ENCODE measurements around the gene MGME1.
A peak's percentile ranks its signal among the peaks of the same experiment; 100 is the strongest.
"Not testable (repeated sequence)": the region's sequence is repeated elsewhere in the genome, so short reads cannot be mapped to it uniquely, and the experiment has no call there.

Gene MGME1

DNA sequence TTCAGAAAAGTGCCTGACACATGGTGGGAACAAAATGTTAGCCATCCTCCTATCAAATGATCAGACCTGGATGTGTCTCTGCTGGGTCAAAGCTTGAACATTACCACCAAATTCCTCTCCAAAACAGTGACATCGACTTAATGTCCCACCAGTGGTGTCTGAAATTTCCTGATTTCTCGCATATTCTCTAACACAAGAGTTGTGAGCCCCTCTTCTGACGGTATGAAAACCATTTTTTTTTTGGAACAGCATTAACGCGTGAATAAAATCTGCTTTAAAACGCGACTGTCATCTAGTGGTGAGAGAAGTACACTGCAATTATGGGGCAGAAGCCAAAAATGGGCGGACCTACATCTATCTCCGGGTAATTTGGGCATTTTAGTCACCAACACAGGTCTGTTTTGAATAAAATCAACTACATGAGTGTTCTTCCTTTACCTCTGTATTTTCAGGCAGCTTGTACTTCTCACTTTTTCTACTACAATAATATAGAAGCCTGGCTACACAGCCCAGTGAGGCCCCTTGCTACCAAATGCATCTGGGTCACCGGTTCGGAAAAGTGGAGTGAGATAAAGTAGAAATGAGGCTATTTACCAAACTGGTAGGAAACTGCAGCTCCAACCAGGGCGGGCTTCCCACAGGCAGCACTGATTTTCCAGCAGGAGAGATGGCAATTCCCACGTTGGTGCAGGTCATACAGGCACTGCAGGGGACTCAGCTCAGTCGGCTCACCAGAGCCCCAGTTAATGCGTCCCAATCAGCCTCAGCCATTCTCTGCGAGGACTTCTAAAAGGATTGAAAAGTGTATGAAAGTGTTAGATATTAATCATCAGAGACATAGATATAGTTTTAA, 27.4 kb downstream of the MGME1 start:
- DNase-seq = peak; percentile 56 to 74

DNA sequence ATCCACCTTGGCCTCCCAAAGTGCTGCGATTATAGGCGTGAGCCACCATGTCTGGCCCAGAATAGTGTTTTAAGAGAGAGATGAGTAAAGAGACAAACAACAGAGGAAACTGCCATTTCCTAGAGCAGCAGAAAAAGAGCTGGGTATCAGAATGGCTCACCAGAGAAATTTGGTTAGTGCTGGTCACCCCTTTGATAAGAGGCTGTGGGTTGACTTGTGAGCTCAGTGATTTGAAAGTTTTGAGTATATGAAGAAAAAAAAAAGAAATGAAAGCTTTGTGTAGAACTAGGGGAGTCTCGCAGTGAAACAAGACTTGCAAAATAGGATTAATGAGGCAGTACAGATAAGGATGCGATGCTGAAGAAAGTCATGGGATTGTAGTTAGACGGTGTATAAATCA, 29.6 kb downstream of the MGME1 start:
- DNase-seq = no peak

DNA sequence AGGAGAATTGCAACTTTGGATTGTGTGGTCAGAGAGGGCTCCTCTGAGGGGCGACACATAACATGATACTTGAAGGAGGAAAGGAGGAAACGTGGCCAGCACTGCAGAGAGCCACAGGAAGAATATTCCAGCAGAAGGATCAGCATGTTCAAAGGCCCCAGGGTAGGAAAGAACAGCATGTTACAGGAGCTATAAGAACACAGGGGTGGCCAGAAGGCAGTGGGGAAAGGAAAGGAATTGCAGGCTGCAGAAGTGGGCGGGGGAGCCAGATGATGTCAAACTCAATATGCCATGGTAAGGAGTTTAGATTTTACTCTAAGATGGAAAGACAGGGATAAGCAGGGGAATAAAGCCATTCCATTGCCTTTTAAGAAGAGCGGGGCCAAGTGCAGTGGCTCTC, 30.7 kb downstream of the MGME1 start:
- DNase-seq = no peak

DNA sequence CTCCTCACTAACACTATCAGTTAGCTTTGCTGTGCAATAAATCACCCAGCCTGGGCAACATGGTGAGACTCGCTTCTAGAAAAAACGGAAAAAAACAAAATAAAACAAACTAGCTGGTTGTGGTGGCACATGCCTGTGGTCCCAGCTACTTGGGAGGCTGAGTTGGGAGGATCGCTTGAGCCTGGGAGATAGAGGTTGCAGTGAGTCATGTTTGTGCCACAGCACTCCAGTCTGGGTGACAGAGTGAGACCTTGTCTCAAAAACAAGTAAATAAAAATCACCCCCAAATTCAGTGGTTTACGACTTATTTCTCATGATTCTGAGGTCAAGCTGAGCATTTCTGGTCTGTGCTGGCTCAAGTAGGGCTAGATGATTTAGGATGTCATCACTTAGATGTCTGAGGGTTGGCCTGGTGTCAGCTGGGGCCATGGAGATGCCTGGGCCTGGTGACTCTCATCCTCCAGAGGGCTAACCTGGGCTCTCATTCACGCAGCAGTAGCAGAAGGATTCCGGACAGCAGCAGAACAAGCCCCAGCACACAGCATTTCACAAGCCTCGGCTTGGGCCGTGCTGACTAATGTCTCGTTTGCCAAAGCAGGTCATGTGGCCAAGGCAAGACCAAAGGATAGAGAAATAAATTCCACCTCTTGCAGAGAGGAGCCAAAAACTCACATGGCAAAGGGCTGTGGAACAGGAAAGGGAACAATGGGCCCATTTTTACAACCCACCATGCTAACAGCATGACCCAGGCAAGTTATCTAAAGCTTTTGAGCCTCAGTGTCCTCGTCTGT, 32.5 kb downstream of the MGME1 start:
- no peak for DNase-seq

DNA sequence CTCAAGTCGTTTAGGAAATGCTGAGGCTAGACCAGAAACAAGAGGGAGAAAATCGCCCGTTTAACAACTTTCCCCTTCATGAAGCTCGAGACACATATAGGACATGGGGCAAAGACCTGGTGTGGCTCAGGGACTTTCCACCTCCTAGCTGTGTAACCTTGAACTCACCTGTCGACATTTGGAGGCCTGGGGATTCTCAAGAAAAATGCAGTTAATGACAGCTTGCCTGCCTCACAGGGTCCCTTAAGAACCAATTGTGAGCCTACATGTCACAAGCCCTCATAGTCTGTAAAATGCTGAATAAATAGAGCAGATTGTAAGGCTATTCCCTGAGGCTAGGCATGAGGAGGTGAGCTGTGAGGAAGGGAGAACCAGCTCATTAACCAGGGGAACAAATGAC, 35.1 kb downstream of the MGME1 start:
- DNase-seq = no peak

DNA sequence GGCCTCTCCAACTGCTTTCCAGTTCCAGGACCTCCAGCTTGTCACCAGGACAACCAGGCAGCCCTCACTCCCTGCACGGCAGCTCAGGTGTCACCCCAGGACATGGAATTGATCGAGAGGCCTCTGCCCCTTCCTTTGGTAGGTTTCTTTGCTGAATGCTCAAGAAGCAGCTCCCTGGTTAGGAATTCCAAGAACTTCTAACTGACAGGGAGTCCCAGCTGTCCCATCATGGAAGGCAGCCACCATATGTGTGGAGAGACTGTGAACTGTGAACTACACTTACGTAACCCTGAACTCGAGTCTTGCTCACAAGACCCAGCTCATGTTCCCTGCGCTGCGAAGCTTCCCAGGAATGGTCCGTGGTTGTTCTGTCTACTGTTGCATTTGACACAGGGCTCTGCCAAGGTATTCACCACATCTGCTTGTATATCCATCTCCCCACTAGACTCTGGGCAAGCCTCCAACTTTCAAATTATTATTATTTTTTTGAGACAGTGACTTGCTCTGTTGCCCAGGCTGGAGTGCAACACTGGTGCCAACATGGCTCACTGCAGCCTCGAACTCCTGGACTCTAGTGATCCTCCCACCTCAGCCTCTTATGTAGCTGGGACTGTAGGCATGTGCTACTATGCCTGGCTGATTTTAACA, 35.7 kb downstream of the MGME1 start:
- no peak for DNase-seq

DNA sequence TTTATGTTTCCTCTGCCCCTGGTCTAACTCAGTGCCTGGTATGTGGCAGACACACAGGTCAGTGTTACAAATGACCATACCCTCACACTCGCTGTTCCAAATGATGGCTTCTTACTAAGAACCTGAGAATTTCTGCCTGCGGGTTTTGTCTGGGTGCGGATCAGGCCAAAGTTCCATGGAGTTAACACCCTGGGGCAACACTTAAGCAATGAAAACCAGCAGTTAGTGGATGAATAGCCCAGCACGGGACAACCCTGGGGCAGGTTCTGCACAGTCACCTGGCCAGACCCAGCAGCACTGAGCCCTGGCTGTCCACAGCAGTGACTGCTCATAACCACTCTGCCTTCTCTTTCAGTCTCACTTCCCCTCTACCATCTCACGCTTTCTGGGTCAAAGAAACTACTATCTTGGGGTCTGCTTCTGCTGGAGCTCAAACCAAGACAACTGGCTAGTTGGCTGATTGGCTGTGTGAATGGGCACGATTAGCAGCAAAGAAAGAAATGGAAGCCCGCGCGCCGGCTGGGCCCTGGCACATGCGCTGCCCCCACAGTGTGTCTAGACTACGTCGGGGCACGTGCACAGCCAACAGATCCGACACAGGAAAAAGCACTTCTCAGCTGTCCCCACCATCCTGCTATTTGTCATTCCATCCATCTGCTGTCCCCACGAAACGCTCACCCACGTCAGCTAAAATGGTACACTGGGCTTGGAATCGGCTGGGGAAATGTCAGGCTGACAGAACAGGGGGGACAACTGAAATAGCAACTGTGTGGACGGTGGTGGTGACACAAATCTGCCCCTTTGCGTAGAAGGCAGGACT, 36.6 kb downstream of the MGME1 start:
- DNase-seq = no peak

DNA sequence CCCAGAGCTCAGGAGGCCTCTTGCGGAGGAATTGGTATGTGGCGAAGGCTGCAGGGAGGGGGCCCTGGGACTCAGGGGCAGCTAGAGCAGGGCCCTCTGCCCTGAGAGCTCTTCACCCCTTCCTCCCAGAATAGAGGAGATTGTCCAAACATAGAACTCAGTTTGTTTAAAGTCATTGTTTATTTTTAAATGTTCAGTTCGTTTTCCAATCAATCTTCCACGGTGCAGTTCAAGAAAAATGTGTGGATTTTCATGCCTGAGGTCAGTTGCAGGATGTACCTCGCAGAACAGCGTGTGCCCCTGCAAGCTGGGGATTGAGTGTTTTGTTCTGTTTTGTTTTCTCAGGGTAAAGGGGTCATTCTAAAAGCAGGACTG, 37.2 kb downstream of the MGME1 start:
- no peak for DNase-seq

DNA sequence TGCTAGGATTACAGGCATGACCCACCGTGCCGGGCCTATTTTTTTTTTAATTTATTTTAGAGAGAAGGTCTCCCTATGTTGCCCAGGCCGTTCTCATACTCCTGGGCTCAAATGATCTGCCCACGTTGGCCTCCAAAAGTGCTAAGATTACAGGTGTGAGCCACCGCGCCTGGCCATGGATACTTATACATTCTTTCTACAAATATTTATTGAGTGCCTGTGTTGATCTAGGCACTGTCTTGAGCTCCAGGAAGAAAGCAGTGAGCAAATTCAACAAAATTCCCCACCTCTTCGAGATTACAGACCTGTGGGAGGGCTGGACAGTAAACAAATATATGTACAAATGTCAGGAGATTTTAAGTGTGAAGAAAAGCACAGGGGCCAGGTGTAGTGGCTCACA, 37.9 kb downstream of the MGME1 start:
- DNase-seq = no peak

DNA sequence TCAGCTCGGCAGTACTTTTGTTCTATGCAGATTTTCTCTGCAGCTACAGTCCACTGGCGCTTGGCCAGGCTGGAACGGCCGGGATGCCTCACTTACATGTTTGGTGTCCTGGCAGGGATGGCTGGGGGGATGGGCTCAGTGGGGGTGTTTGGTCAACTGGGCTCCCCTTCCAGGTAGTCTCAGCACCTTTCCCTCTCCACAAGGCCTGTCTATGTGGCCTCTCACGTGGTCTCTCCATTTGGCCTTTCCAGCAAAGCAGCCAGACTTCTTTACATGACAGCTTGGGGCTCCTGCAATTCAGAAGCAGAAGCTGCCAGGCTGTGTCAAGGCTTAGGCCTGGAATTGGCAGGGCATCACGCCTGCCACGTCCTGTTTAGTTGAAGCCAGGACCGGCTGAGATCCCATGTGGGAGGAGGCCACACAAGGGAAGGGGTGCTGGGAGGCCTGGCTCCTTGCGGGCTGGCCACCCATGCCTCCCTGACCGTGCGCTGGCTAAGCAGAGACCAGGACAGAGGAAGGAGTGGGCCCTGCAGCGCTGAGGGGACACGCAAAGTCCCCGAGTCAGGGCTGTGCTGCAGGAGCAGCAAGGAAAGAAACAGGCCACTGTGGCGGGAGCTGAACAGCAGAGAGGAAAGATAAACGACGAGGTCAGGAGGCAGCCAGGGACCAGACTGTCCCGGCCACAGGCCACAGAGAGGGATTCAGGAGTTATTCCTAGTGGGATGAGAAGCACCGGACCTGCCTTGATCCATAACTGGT, 38.9 kb downstream of the MGME1 start:
- DNase-seq = no peak

DNA sequence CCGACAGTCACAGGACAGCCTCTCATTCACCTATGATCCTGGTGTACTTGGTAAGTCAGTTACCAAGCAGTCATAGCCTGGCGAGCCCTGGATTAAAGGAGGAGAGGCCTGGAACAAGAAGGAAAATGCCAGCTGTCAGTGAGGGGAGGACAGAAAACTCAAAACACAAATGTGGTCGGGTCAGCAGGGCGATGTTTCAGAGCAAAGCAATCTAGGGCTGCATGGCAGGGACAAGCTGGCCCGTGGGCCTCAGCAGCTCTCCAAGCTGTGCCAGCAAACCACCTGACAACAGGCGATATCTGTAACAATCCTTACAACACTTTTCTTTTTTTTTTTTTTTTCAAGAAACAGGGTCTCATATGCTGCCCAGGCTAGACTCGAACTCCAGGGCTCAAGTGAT, 40.3 kb downstream of the MGME1 start:
- DNase-seq = no peak

DNA sequence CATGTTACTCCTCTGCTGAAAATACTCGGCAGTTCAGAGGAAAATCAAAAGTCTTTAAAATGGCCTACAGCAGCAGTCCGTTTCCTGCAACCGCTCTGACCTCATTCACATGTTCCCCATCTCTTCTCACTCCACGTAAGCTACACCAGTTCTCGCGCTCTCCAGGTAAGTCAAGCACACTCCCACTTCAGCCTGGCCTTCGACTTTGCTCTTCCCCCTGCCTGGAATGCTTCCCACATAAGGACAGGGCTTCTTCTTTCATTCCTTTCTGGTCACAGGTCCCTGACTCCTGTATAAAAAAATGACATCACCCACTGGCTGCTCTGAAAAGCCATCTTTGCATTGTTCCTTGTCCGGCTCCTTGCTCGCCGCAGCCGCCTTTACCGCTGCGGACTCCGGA, 42.7 kb downstream of the MGME1 start:
- no peak for DNase-seq

DNA sequence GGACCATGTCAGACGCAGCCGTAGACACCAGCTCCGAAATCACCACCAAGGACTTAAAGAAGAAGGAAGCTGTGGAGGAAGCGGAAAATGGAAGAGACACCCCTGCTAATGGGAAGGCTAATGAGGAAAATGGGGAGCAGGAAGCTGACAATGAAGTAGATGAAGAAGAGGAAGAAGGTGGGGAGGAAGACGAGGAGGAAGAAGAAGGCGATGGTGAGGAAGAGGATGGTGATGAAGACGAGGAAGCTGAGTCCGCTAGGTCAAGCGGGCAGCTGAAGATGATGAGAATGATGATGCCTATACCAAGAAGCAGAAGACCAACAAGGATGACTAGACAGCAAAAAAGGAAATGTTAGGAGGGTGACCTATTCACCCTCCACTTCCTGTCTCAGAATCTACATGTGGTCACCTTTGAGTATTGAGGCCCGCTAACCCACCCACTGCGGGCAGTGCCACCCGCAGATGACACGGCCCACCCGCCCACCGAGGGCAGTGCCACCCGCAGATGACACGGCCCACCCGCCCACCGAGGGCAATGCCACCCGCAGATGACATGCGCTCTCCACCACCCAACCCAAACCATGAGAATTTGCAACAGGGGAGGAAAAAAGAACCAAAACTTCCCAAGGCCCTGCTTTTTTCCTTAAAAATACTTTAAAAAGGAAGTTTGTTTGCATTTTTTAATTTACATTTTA, 43.3 kb downstream of the MGME1 start:
- DNase-seq = no peak

DNA sequence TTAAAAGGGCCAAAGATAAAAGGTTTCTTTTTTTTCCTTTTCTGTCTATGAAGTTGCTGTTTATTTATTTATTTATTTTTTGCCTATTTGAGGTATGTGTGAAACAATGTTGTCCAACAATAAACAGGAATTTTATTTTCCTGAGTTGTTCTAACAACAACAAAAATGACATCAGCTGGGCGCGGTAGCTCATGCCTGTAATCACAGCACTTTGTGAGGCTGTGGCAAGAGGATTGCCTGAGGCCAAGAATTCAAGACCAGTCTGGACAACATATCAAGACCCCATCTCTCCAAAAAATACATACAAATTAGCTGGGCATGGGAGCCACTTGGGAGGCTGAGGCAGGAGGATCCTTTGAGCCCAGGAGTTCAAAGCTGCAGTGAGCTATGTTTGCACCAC, 44.1 kb downstream of the MGME1 start:
- DNase-seq = no peak

DNA sequence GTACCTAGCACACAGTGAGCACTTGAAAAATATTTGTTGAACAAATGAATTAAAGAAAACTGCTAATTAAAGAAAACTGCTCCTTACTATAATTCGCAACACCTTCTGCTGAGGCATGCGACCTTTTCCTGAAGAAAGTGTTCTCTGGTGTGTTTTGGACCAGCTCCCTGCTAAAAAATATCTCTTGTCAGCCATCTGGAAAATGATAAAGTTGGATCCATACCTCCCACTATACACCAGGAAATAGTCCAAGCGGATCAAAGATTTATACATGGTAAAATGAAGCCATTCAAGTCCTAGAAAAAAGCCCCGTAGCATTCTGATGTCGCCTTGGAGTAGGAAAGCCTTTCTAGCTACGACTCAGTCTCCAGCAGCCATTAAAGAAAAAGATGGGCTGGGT, 45.6 kb downstream of the MGME1 start:
- DNase-seq = no peak

DNA sequence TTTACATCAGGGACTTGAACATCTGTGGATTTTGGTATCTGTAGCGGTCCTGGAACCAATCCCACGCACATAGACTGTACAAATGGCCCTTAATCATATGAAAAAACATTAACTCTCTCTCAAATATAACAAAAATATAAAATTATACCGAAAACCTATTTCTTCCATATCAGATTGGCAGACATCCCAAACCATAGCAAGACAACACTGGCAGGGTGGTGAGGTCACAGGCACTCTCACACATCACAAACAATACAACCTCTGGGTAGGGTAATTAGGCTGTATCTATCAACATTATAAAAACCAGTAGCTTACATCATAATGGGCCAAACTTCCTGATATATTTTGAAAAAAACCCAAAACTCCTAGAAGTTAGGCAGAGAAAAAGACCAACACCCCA, 48.0 kb downstream of the MGME1 start:
- no peak for DNase-seq

DNA sequence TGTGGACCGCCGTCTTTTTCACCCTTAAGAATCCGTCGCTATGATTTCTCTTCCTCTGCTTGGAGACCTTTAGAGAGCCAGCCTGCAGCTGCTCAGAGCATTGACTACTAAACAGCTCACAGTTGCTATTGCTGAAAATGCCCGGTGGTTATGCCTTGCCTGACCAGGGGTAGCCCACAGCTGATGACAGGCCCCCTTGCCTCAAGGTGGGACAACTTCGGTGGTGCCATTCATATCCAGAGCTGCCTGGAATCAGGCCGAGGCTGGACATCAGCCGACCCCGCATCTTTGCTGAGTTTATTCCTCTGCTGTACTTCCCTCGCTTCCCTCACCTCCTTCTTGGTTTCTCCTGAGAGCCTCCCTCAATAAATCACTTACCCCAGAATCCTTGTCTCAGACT, 49.3 kb downstream of the MGME1 start:
- DNase-seq = no peak

DNA sequence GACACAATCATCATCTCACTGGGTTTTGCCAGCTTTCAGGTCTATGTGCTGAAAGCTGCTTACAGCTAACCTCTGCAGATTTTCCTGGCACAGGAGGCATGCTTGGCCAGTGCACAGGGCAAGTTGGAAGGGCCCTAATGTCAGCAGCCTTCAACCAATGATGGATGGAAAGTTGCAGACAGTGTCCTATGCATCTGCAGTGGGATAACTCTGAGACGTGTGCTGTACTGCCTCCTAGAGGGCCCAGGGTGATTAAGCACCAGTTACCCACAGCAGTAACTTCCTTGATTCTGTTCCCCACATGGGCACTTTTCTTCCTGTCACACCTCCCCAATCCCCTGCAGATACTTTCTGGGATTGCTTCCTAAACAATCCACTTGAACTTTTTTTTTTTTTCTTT, 50.2 kb downstream of the MGME1 start:
- DNase-seq = no peak

DNA sequence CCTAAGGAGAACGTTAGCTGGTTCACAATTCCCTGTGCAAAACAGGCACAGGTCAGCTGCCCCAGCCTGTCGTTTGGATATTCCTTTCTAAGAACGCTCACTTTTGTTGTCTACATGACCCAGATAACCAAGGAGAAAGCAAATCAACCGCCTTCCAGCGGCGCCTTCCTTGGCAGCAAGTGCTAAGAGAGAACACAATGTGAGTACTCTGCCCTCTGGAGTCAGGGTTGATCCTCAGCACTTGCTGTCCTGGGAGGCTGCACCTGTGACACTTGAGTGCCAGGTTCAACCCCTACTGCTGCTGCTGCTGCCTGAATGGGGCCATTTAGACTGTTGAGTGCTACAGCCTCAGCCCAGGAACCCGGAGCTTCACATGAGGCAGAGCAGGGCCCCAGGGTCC, 52.1 kb downstream of the MGME1 start:
- no peak for DNase-seq

DNA sequence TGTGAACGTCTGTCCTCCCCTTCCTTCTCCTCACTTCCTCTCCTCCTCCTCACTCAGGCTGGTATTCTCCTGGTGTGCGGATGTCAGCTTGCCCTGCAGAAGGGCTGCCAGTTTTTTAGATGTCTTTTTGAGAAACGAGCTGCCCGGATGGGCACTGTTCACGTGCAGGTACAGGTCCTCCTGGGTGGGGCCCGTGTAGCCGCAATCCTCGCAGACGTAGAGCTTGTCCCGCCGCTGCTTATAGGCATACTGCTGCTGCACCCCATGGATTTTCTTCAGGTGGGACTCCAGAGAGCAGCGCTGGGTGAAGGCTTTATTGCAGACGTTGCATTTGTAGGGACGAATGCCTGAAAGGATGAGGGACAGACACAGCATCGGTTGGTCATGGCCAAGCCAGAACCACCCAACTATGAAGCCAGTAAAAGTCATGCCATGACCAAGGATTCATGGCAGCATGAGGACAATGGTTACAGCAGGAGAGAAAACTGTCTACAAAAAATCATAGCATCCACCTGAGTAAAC, 55.8 kb downstream of the MGME1 start:
- no peak for DNase-seq

DNA sequence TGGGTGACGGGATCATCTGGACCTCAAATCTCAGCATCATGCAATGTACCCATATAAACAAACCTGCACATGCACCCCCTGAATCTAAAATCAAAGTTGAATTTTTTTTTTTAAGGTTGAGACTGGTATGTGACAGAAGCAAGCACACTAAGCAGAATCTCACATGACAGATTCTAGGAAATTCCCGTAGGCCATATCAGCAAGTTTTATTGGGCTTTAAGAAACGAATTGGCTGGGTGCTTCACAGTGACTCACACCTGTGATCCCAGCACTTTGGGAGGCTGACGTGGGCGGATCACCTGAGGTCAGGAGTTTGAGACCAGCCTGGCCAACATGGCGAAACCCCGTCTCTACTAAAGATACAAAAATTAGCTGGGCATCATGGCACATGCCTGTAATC, 58.2 kb downstream of the MGME1 start:
- not testable (repeated sequence) for DNase-seq
